ENCODE results near the gene USP48. TPM values are rescaled to one million over a fixed set of nuclear protein-coding genes. Genes with fewer than 3 reads are reported as not detected.

Gene USP48
- total and polyA plus RNA-seq, 2 of the 13 experiments (the other 11 are each of a cell fraction or from before 2014, with no cell fraction given): 30.4 to 30.7 TPM

GRCh38 chr1:21825393-21825792 is 42.4 kb upstream of the USP48 start:
- H3K4me3 ChIP-seq (replicated peaks in 1 of 3; ENCODE audit: insufficient read depth in 1 of 3, low read depth in 2 of 3, low read length in 3 of 3): no peak overlapping the region
- peaks cover 13 to 23% of the 10 kb centered on the region in 2 experiments; a peak in 4 of 5 replicates for H3K36me3 ChIP-seq (replicated peaks in 1 of 2; ENCODE audit: control insufficient read depth in 1 of 2, insufficient read depth in 2 of 2, low read length in 2 of 2)
- no peak overlapping the region for H3K27ac ChIP-seq (ENCODE audit: extremely low read length, insufficient read depth, low read length)
- DNase-seq (ENCODE audit: low spot score) (no peak), FAIRE-seq (no peak), ATAC-seq (no peak)
- intact Hi-C loops (cut with micrococcal nuclease; ENCODE audit: unreplicated experiment) (no loop called here), in situ Hi-C loops (cut with HindIII; ENCODE audit: extremely low pct_ligation_motif_present, low pct_unique_long_range_greater_than_20kb) (no loop called here)
- H2AFZ ChIP-seq (ENCODE audit: low read length): no peak overlapping the region
- H3K9ac ChIP-seq (ENCODE audit: insufficient read depth, low read depth, low read length): no peak overlapping the region
- POLR2A ChIA-PET: no interaction called here
- CTCF ChIA-PET (ENCODE audit: low intra/inter-chr PET ratio, low total read pairs): no interaction called here
- no TSS peak for BruUV-seq (replicated peaks)
- 100% methylated on average over 5 of the region's 7 CpGs for whole genome bisulfite sequencing (ENCODE audit: low lambda C conversion rate)
- no peak for TF ChIP-seq ZNF484 (CRISPR knock-in tag; IDR thresholded peaks at IDR 0.05; ENCODE audit: borderline replicate concordance, low read depth)
- TF ChIP-seq ZNF317 (CRISPR knock-in tag; IDR thresholded peaks at IDR 0.05): no peak
- no peak for TF ChIP-seq ARNT (IDR thresholded peaks at IDR 0.05)
- TF ChIP-seq ZSCAN20 (CRISPR knock-in tag; IDR thresholded peaks at IDR 0.05; ENCODE audit: borderline replicate concordance): no peak
- no peak for TF ChIP-seq CBFB (CRISPR knock-in tag; IDR thresholded peaks at IDR 0.05)
- no peak for TF ChIP-seq ZNF576 (CRISPR knock-in tag; IDR thresholded peaks at IDR 0.05)
- TF ChIP-seq ZNF83 (CRISPR knock-in tag; IDR thresholded peaks at IDR 0.05; ENCODE audit: borderline replicate concordance): no peak
- TF ChIP-seq ARNTL (CRISPR knock-in tag; IDR thresholded peaks at IDR 0.05): no peak
- no peak for TF ChIP-seq PAF1 (CRISPR knock-in tag; IDR thresholded peaks at IDR 0.05)
- TF ChIP-seq ZNF720 (CRISPR knock-in tag; IDR thresholded peaks at IDR 0.05): no peak
- TF ChIP-seq SCMH1 (CRISPR knock-in tag; IDR thresholded peaks at IDR 0.05; ENCODE audit: borderline replicate concordance): no peak
- no peak for TF ChIP-seq ZSCAN22 (CRISPR knock-in tag; IDR thresholded peaks at IDR 0.05)
- TF ChIP-seq ELF3 (CRISPR knock-in tag; IDR thresholded peaks at IDR 0.05): no peak
- TF ChIP-seq ZNF850 (CRISPR knock-in tag; conservative IDR thresholded peaks at IDR 0.05): no peak
- no peaks in the 10 kb centered on the region for H4K20me1 ChIP-seq (ENCODE audit: insufficient read depth, low read length)
- H3K9me3 ChIP-seq (ENCODE audit: low read length): no peaks in the 10 kb centered on the region
- no peak overlapping the region for H3K4me2 ChIP-seq (ENCODE audit: low read depth, low read length)
- no peaks in the 10 kb centered on the region for H3K27me3 ChIP-seq (ENCODE audit: control insufficient read depth in 1 of 2, insufficient read depth in 2 of 2, low read length in 2 of 2)
- no peaks in the 10 kb centered on the region for H3K79me2 ChIP-seq (ENCODE audit: insufficient read depth, low read length)
- no peaks in the 10 kb centered on the region for H3K4me1 ChIP-seq (ENCODE audit: insufficient read depth, low read length)
